Urothelium cell line (cell line): ENCODE data around the gene CAPN14.

Source experiments
- DNase-seq: peaks from one replicate; pipeline ENCODE4 v3.0.0; 2011; ENCODE audit warnings: low spot score, mixed read lengths
- FAIRE-seq: peaks from 2 replicates; lab custom pipeline; 2011; peaks lifted over from hg19 to GRCh38; lab: Jason Lieb, UNC

CAPN14 gene

GRCh38 chr2:31244101-31244500 lies 26.8 kb upstream of the CAPN14 start:
- DNase-seq = no peak
- no peak for FAIRE-seq

- DNase-seq = no peak
- FAIRE-seq = no peak
Observed at GRCh38 chr2:31243053-31243452, 25.7 kb upstream of the CAPN14 start.

- no peak for DNase-seq
- peak; percentile 9 for FAIRE-seq
Observed at GRCh38 chr2:31241625-31242270, 24.4 kb upstream of the CAPN14 start.

DNA sequence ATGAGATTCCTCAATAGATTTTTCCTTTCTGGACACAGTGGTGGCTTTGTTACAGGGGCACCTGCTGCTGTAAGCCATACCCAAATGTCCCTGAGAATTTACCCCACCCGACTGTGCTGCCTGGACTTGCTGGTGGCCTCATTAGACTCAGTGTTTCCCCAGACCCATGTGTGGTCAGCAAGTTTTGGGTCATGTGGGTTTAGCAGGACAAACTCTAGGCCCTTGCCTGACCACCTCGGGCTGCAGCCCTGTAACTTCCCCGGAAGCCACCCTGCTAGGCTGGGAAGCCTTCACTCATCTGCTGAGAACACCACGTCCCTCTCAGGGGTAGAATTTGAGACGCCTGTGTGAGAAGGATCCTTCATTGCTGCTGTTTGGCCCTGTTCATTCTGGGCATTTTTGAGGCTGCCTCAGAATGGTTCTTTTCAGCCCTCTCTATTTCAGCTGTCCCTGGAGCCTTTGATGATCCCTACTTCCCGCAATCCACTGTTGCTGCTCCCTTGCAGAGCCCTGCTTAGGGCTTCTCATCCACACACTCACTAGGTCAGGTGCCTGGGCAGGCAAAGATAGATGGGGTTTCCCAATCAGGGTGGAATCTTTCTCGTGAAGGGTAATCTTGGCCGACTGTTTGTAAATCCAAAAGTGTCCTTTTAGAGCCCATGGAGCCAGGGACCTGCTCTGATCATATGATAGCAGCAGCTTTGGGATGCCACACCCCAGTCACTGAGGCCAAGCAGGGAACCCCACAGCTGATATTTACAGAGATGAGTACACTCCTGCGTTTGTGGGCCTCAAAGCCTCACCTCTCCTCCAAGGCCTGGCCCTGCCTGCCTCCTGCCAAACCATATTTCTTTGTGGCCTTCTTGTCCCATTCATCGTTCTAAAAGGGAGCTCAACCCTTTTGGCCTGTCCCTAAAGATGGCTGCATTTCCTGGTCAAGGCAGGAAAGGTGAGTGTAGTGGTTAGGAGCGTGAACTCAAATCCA lies 23.4 kb upstream of the CAPN14 start:
- no peak for FAIRE-seq
- DNase-seq = no peak

DNA sequence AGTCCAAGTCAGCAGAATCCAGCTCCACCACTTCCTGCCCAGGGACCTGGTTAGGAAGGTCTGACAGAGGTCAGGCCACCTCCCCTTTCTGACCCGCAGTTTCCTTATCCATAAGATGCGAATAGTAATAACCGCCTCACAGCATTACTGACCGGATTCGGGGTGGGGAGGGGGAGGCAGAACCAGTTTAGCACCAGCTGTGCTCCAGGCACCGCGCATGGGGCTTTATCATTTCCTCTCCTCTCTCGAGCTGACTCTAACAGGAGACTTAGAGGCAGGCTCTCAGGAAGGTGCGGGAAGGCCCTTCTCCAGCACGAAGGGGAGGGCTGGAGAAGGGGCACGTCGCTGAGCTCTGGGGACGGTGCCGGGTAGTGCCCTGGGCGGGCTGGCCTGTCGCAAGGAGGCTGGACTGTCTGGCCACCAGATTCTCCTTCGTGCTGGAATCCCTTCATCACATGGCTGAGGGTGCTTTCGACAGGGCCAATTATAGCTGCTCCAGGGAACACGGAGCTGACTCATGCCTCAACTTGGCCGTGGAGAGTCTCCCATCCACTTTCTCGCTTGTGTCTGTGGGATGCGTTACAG lies 22.4 kb upstream of the CAPN14 start:
- FAIRE-seq (no peak), DNase-seq (no peak)

DNA sequence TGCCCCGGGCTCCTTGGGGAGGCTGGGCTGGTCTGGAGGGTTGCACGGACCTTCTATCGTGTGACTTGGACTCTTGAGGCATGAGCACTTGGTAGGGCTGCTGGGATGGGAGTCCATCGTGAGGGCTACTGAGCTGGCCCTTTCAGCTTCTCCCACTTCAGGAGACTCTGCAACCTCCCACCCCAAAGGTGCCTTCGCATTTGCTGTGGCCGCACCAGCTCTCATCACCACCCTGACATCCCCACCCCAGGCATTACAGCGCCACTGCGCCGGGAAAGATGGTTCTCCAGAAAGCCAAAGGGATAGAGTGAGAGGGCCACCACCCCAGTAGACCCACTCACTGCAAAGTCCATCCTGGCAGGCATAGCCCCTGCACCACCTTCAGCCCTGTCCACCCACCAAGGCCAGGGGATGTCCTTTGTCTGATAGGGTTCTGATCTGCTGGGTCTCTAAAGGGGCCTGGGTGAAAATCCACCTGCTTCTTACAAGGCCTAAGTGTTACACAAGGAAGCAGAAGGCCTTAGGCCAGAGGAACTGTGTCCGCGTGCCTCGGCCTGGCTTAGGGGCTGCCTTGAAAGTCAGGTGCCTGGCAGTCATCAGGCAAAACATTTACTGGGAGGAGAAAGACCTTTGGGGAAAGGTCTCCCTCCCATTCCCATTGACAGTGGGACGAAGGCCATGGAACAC lies 21.7 kb upstream of the CAPN14 start:
- peak; percentile 37 for FAIRE-seq
- DNase-seq = no peak

- DNase-seq (no peak), FAIRE-seq (no peak)
Observed at GRCh38 chr2:31238126-31238905, 21.0 kb upstream of the CAPN14 start.

GRCh38 chr2:31237348-31238017 lies 20.2 kb upstream of the CAPN14 start:
- DNase-seq = no peak
- FAIRE-seq = no peak

- DNase-seq (no peak), FAIRE-seq (no peak)
Observed at GRCh38 chr2:31236433-31237205, 19.3 kb upstream of the CAPN14 start.

DNA sequence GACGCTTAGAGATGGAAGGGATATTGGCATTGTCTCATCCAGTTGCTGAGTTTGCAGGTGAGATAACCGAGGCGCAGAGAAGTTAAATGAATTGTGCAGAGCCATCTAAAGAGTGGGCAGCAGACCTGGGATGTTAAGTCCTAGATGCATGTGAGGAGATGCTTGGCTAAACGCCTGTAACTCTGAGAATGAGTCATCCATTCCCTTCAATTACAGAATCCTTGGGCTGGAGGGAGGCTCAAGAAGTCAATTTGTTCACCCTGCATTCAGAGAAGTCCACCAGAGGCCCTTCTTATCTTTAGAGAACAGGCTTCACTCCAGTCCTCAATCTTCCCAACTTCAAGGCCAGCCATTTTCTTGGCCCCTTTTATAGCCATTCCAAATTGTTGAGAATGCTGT lies 18.2 kb upstream of the CAPN14 start:
- no peak for FAIRE-seq
- DNase-seq = peak; percentile 62

DNA sequence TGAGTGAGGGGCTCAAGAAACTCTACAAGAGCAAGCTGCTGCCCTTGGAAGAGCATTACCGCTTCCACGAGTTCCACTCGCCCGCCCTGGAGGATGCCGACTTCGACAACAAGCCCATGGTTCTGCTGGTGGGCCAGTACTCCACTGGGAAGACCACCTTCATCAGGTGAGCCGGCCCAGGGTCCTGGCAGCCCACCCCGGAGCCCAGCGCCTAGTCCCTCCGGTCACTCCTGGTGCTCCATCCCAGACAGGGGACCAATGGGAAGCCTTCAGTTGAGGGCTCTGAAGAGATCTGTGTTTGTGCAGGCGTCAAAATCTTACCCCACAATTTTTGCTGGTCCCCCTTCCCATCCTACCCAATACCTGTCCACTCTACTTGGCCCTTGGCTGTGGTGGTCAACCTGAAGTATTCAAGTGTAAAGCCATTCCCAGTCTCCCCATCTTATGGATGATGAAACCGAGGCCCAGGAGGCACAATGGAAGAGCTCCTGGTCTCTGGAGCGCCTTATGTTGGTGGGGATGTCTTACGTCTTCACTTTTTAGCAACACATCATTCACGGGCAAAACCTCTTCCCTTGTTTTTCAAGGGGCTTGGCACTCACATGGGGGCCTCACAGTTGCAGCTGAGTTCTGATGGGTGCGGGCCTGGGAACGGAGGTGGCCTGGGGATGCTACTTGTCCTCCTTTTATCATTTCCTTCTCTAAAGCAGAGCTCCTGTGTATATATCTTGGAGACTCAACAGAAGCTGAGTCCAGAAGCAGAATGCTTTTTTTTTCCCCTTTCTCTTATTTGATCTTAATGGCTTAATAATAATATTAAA lies 17.6 kb upstream of the CAPN14 start:
- FAIRE-seq (no peak), DNase-seq (no peak)

DNA sequence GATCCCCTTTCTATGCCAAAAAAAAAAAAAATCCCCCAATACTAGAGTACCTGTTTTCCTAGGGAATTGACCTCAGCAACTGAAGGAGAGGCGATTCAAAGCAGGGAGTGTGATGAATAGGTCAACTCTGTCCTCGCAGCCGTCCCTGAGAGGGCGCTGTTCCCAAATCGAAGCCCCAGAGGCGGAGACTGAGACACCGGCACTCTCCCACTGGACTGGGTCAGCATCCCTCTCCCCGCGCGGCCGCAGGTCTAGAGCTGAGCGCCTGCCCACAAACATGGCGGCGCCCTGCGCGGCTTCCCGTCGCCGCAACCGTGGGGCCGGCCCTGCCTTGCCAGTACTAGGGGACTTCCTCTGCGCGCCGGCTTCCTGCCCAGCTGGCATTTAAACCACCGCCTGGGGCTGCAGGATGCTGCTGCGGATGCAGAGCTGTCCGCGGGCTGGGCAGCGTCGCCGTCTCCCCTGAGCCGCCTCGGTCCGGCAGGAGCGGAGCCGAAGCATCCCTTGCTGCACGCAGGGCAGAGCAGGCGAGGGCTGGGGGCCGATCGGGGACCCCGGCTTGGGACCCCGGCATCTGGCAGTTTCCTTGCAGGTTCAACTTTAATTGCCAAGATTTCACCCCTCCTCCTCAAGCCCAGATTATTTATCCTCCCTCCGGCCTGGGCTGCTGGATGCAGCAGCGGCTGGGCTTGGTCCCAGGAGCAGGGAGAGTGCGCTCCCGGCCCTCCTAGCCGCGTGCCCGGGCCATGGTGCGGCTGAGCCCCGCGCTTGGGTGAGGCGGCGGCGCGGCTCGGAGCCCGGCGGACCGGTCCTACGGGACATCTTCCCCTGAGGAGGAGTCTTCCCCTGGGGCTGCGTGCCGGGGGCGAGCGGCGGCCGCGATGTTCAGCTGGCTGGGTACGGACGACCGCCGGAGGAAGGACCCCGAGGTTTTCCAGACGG lies 16.7 kb upstream of the CAPN14 start, which contains the start of gene EHD3:
EHD3 (plus strand) TSS at position 412 of the 942 bp plus-strand sequence; CDS start at position 882, 470 bp downstream.
- FAIRE-seq (peak; percentile 42), DNase-seq (peak; percentile 98)

DNA sequence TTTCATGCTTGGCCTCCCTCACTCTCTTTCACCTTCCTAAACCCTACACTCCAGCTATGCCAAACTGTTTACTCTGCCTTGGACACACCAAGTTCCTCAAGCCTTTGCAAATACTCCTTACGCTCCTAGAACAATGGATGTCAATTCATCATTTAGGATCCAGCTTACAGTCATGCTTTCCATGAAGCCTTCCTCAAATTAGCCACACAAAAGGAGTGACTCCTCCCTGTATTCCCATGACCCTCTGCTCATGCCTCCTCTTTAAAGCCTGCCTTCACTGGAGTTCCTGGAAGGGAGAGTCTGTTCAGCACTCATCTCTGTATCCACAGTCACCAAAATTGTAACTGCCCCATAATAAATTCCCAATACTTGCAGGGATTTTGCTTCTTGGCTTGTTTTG lies 15.9 kb upstream of the CAPN14 start:
- FAIRE-seq (no peak), DNase-seq (no peak)

DNA sequence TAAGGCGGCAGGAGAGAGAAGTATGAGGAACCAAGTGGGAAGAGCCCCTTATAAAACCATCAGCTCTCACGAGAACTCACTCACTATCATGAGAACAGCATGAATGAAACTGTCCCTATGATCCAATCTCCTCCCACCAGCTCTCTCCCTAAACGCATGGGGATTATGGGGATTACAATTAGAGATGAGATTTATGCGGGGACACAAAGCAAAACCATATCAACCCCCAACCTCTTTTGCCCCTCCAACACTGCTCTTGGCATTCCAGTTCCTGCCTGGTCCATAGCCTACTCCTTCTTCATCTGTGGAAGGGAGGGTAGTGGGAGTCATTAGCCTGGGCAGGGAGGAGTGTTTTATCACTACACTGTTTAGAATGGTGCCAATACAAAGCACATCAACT lies 15.3 kb upstream of the CAPN14 start:
- DNase-seq (no peak), FAIRE-seq (no peak)

DNA sequence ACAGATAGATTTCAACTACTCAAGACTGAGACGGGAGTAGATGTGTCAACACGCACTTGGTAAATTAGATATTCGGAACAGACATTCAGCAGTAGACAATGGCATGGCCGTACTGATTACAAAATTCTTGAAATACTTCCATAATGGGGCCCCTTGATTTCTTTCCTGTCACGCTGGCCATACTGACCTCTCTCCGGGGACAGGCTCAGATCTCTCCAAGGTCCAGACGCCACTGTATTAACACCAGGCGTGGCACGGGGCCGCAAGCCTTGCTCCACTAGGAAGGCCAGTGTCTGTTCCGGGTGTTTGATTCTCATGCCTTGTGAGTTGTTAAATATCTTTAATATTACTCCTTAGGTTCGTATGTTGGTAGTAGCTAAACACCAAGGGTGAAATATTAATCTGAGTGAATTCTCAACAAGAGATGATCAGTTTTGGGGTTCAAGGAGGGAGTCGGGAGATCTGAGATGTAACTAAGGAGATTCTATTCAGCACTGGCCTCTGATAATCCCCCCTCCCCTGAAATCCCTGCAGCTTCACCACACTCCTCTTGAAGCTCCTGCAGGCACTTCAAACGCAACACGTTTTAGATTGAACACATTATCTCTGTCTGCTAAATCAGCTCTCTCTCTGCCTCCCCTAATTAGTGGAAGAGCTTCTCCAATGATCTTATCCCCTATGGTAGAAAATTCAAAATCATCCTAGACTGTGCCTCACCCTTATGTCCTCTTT lies 14.4 kb upstream of the CAPN14 start:
- no peak for DNase-seq
- no peak for FAIRE-seq

GRCh38 chr2:31230751-31231150 lies 13.4 kb upstream of the CAPN14 start:
- no peak for FAIRE-seq
- no peak for DNase-seq
